Measurements from ENCODE around the gene BAHCC1. TPM values are rescaled to one million over a fixed set of nuclear protein-coding genes. Genes with fewer than 3 reads are reported as not detected.

BAHCC1 gene
- total RNA-seq, 1 experiment from 2014 or later, result 74.2 TPM

DNA sequence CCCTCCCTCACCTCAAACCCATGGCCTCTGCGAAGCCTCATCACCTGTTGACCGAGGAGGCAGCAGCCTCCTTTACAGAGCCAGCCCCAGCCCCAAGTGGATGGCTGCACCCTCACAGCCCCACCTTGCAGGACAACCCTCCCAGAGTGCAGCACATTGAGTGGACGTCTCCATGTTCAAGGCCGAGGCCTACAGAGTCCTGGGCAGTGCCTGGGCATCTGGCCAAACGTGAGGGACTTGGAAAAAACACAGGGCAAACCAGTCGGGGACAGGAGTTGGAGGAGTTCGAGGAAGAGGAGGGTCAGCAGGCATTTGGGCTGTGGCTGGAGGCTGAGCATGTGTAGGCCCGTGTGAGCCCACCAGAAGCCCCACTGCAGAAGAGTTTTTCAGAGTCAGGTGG is 77.8 kb downstream of the BAHCC1 start:
- no peak for DNase-seq (ENCODE audit: low spot score)
- peaks cover 12% of the 10 kb centered on the region for H3K4me1 ChIP-seq (ENCODE audit: insufficient read depth, low read length, poor library complexity, severe bottlenecking)
- ChIA-PET POLR2A (ENCODE audit: low non-redundant PET) (no interaction called here), CTCF (interaction anchor here (0.6 kb wide), 1 partner anchor 218 kb away, joined by 4 read pairs; no protein-coding TSS in a partner anchor)
- no peak overlapping the region for H3K4me3 ChIP-seq (ENCODE audit: low read depth, low read length, poor library complexity, severe bottlenecking)
- intact Hi-C loops (cut with micrococcal nuclease; ENCODE audit: unreplicated experiment), result loop anchor here (5.0 kb wide), 1 partner anchor 181 kb away; no protein-coding TSS in a partner anchor
- H3K9me3 ChIP-seq (ENCODE audit: low read depth, low read length, poor library complexity, severe bottlenecking), result no peaks in the 10 kb centered on the region
- peak overlapping the region; percentile 59 for H3K27ac ChIP-seq (ENCODE audit: low read depth, low read length, poor library complexity, severe bottlenecking)
- H3K36me3 ChIP-seq (ENCODE audit: insufficient read depth, low read length, poor library complexity, severe bottlenecking), result no peaks in the 10 kb centered on the region
- no TSS peak for BruUV-seq (replicated peaks)
- H3K27me3 ChIP-seq (replicated peaks; ENCODE audit: insufficient read depth, low read depth, low read length, poor library complexity), result no peaks in the 10 kb centered on the region
- TF ChIP-seq, protein P1, sequence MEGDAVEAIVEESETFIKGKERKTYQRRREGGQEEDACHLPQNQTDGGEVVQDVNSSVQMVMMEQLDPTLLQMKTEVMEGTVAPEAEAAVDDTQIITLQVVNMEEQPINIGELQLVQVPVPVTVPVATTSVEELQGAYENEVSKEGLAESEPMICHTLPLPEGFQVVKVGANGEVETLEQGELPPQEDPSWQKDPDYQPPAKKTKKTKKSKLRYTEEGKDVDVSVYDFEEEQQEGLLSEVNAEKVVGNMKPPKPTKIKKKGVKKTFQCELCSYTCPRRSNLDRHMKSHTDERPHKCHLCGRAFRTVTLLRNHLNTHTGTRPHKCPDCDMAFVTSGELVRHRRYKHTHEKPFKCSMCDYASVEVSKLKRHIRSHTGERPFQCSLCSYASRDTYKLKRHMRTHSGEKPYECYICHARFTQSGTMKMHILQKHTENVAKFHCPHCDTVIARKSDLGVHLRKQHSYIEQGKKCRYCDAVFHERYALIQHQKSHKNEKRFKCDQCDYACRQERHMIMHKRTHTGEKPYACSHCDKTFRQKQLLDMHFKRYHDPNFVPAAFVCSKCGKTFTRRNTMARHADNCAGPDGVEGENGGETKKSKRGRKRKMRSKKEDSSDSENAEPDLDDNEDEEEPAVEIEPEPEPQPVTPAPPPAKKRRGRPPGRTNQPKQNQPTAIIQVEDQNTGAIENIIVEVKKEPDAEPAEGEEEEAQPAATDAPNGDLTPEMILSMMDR (conservative IDR thresholded peaks at IDR 0.05; ENCODE audit: low read depth, low read length), result no peak
- TF ChIP-seq EZH2 (IDR thresholded peaks at IDR 0.05; ENCODE audit: borderline replicate concordance, low read depth, low read length, poor library complexity, severe bottlenecking), result no peak

DNA sequence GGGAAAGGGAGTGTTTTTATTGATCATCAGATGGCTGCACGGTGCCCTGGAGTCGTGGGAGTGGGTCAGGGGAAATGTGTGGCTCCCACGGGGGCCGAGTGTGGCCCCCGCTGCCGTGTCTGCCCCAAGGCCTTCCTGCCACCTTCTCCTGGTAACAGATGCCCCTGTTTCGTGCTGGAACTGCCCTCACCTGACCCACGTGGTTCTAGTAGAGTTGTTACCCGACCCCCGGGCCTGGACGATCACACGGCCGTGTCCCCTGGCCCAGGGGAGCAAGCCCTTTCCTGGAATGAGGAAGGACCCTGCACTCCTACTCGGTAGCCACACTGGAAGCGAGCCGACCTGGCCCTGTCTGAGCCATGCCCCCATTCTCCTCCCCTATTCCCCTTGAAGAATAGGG is 79.7 kb downstream of the BAHCC1 start:
- BruUV-seq (replicated peaks), result no TSS peak
- Histone ChIP-seq H3K27me3 (replicated peaks; ENCODE audit: insufficient read depth, low read depth, low read length, poor library complexity) (no peaks in the 10 kb centered on the region), H3K27ac (ENCODE audit: low read depth, low read length, poor library complexity, severe bottlenecking) (no peak overlapping the region), H3K4me3 (ENCODE audit: low read depth, low read length, poor library complexity, severe bottlenecking) (no peak overlapping the region), H3K36me3 (ENCODE audit: insufficient read depth, low read length, poor library complexity, severe bottlenecking) (no peaks in the 10 kb centered on the region), H3K4me1 (ENCODE audit: insufficient read depth, low read length, poor library complexity, severe bottlenecking) (peaks cover 19% of the 10 kb centered on the region), H3K9me3 (ENCODE audit: low read depth, low read length, poor library complexity, severe bottlenecking) (no peaks in the 10 kb centered on the region)
- no peak for TF ChIP-seq EZH2 (IDR thresholded peaks at IDR 0.05; ENCODE audit: borderline replicate concordance, low read depth, low read length, poor library complexity, severe bottlenecking)
- TF ChIP-seq, protein P1 (conservative IDR thresholded peaks at IDR 0.05; ENCODE audit: low read depth, low read length), result no peak
- DNase-seq (ENCODE audit: low spot score), result no peak
- CTCF ChIA-PET, result no interaction called here
- POLR2A ChIA-PET (ENCODE audit: low non-redundant PET), result no interaction called here
- intact Hi-C loops (cut with micrococcal nuclease; ENCODE audit: unreplicated experiment), result loop anchor here (5.0 kb wide), 1 partner anchor 183 kb away; no protein-coding TSS in a partner anchor

DNA sequence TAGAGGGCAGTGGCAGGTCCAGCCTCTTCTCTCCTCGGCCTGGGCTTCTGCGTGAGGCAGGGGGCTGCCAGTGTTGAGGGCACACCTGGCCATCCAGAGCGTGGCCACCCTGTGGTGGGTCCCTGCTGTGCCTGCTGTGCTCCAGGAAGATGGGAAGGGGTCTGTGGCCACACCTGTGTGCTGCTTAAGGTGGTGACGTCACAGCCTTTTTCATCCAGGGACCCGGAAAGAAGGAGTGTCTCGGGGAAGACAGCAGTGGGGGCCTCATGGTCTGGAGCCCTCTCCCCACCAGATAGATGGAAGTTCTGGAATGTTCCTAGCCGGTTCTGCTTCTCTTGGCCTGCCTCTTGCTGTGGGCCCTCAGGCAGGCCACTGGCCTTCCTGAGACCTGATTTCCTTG is 80.8 kb downstream of the BAHCC1 start:
- POLR2A ChIA-PET (ENCODE audit: low non-redundant PET), result no interaction called here
- H3K27ac ChIP-seq (ENCODE audit: low read depth, low read length, poor library complexity, severe bottlenecking), result no peak overlapping the region
- H3K36me3 ChIP-seq (ENCODE audit: insufficient read depth, low read length, poor library complexity, severe bottlenecking), result no peaks in the 10 kb centered on the region
- no peaks in the 10 kb centered on the region for H3K9me3 ChIP-seq (ENCODE audit: low read depth, low read length, poor library complexity, severe bottlenecking)
- BruUV-seq (replicated peaks), result no TSS peak
- CTCF ChIA-PET, result no interaction called here
- no peaks in the 10 kb centered on the region for H3K27me3 ChIP-seq (replicated peaks; ENCODE audit: insufficient read depth, low read depth, low read length, poor library complexity)
- intact Hi-C loops (cut with micrococcal nuclease; ENCODE audit: unreplicated experiment), result no loop called here
- no peak for DNase-seq (ENCODE audit: low spot score)
- no peak for TF ChIP-seq EZH2 (IDR thresholded peaks at IDR 0.05; ENCODE audit: borderline replicate concordance, low read depth, low read length, poor library complexity, severe bottlenecking)
- TF ChIP-seq, protein P1 (conservative IDR thresholded peaks at IDR 0.05; ENCODE audit: low read depth, low read length), result no peak
- H3K4me1 ChIP-seq (ENCODE audit: insufficient read depth, low read length, poor library complexity, severe bottlenecking), result peaks cover 30% of the 10 kb centered on the region
- H3K4me3 ChIP-seq (ENCODE audit: low read depth, low read length, poor library complexity, severe bottlenecking), result no peak overlapping the region
